ENCODE measurements around the gene FAF2. TPM values are rescaled to one million over a fixed set of nuclear protein-coding genes. Genes with fewer than 3 reads are reported as not detected.

Gene FAF2
- polyA plus RNA-seq, 2 of the 4 experiments (the other 2 are of a cell fraction), result 42.4 to 90.3 TPM

- FAIRE-seq (no peak), ATAC-seq (no peak), DNase-seq (ENCODE audit: low read depth in 1 of 2, low spot score in 1 of 2) (no peak)
- peaks cover 12% of the 10 kb centered on the region; the same call in 2 of the 3 replicates for H3K4me1 ChIP-seq
- TF ChIP-seq HES2 (IDR thresholded peaks at IDR 0.05), result no peak
- TF ChIP-seq JUN (IDR thresholded peaks at IDR 0.05), result no peak
- TF ChIP-seq ZNF302 (CRISPR knock-in tag; IDR thresholded peaks at IDR 0.05), result no peak
- no peak for TF ChIP-seq ZFP36 (IDR thresholded peaks at IDR 0.05; ENCODE audit: borderline replicate concordance, partially characterized antibody)
- TF ChIP-seq REST (IDR thresholded peaks at IDR 0.05), result no peak
- no peak for TF ChIP-seq JUNB (IDR thresholded peaks at IDR 0.05)
- TF ChIP-seq TFCP2L1 (CRISPR knock-in tag; IDR thresholded peaks at IDR 0.05), result no peak
- TF ChIP-seq ZSCAN20 (CRISPR knock-in tag; IDR thresholded peaks at IDR 0.05), result no peak
- no peak for TF ChIP-seq HDAC2 (IDR thresholded peaks at IDR 0.05)
- no peak for TF ChIP-seq CTCF (IDR thresholded peaks at IDR 0.05)
- no peak for TF ChIP-seq PBX3 (IDR thresholded peaks at IDR 0.05)
- no peak for TF ChIP-seq CEBPB (IDR thresholded peaks at IDR 0.05)
- no peak for TF ChIP-seq NR3C1 (IDR thresholded peaks at IDR 0.05)
- TF ChIP-seq GATA3 (IDR thresholded peaks at IDR 0.05; ENCODE audit: borderline replicate concordance), result no peak
- no peak for TF ChIP-seq HOXB13 (CRISPR knock-in tag; IDR thresholded peaks at IDR 0.05; ENCODE audit: low read depth)
- TF ChIP-seq RCOR1 (IDR thresholded peaks at IDR 0.05; ENCODE audit: low read depth, low read length), result no peak
- TF ChIP-seq USF2 (IDR thresholded peaks at IDR 0.05), result no peak
- no peak for TF ChIP-seq MAX (IDR thresholded peaks at IDR 0.05)
- TF ChIP-seq HOXB5 (CRISPR knock-in tag; IDR thresholded peaks at IDR 0.05), result no peak
- H3K27ac ChIP-seq, result no peak overlapping the region
- no peak overlapping the region for H3K4me2 ChIP-seq
- H3K9me3 ChIP-seq, result no peaks in the 10 kb centered on the region
- 68% methylated on average over 1 of the region's 1 CpG for WGBS (ENCODE audit: missing lambda C conversion rate)
- POLR2A ChIA-PET, result no interaction called here
- CTCF ChIA-PET, result interaction anchor here (0.7 to 3.0 kb wide), 5 partner anchors 10 to 116 kb away, joined by 3 to 19 read pairs (median 4); partner anchors contain the start of gene CLTB
- no peak overlapping the region for H3K4me3 ChIP-seq
These were observed 21.3 kb upstream of the FAF2 start for GRCh38 chr5:176426876-176427275.

GRCh38 chr5:176427971-176428370 is 20.2 kb upstream of the FAF2 start:
- DNase-seq (ENCODE audit: low read depth in 1 of 2, low spot score in 1 of 2) (peak in 1 of 2 experiments; percentile 61), FAIRE-seq (no peak), ATAC-seq (no peak)
- no peak overlapping the region for H3K4me3 ChIP-seq
- POLR2A ChIA-PET, result no interaction called here
- peak overlapping the region; percentile 33 to 62; a peak in 3 of 6 replicates for H3K27ac ChIP-seq
- CTCF ChIA-PET, result interaction anchor here (2.5 to 3.0 kb wide), 2 partner anchors 11 to 20 kb away, joined by 16 to 19 read pairs; partner anchors contain the start of genes CLTB and FAF2
- no peaks in the 10 kb centered on the region for H3K9me3 ChIP-seq
- H3K4me1 ChIP-seq, result peaks cover 12% of the 10 kb centered on the region; the same call in 2 of the 3 replicates
- peak overlapping the region; percentile 49 for H3K4me2 ChIP-seq
- WGBS (ENCODE audit: missing lambda C conversion rate), result 62% methylated on average over 4 of the region's 4 CpGs
- TF ChIP-seq BCL3 (IDR thresholded peaks at IDR 0.05) (no peak), ELK1 (IDR thresholded peaks at IDR 0.05; ENCODE audit: low read depth, low read length) (no peak), EHMT2 (IDR thresholded peaks at IDR 0.05; ENCODE audit: low read depth) (no peak), POLR2A (IDR thresholded peaks at IDR 0.05; ENCODE audit: low read length) (no peak), MAX (IDR thresholded peaks at IDR 0.05) (no peak), HDAC2 (IDR thresholded peaks at IDR 0.05) (no peak), ZC3H11A (IDR thresholded peaks at IDR 0.05) (no peak), RARB (CRISPR knock-in tag; IDR thresholded peaks at IDR 0.05) (no peak), FOXS1 (CRISPR knock-in tag; IDR thresholded peaks at IDR 0.05) (no peak), HOXB5 (CRISPR knock-in tag; IDR thresholded peaks at IDR 0.05) (no peak), ZFP36 (IDR thresholded peaks at IDR 0.05; ENCODE audit: borderline replicate concordance, partially characterized antibody) (no peak)
